T-helper 17 cell (primary cell): ENCODE measurements around the gene NR6A1. TPM values are rescaled to one million over a fixed set of nuclear protein-coding genes. Genes with fewer than 3 reads are reported as not detected.

Experiments
- ATAC-seq: fragments of 150-1000 bp; cut with Tn5 transposase; 2 replicates; pipeline ENCODE4 v1.10.0; 2021; ENCODE audit warnings: mild to moderate bottlenecking, moderate library complexity
- DNase-seq, 3 donors: peaks; one replicate each; pipeline versions ENCODE4 v3.0.0 to v3.0.0-alpha.2; 2020 to 2021
- H3K9me3 ChIP-seq: one replicate; pipeline ENCODE4 v1.7.0; 2013; ENCODE audit warnings: low read length, mild to moderate bottlenecking; ENCODE audit not compliant: control insufficient read depth, poor library complexity, severe bottlenecking
- H3K27ac Mint-ChIP-seq: one replicate; pipeline ENCODE4 v1.8.0; 2022; ENCODE audit warnings: mild to moderate bottlenecking, moderate library complexity, mixed read lengths
- H3K27me3 Mint-ChIP-seq: one replicate; pipeline ENCODE4 v1.8.0; 2022; ENCODE audit warnings: mixed read lengths
- H3K36me3 Mint-ChIP-seq: one replicate; pipeline ENCODE4 v1.8.0; 2022; ENCODE audit warnings: low read depth, mixed read lengths
- H3K4me1 Mint-ChIP-seq: one replicate; pipeline ENCODE4 v1.8.0; 2022; ENCODE audit warnings: mild to moderate bottlenecking, mixed read lengths
- H3K4me3 Mint-ChIP-seq: one replicate; pipeline ENCODE4 v1.8.0; 2022; ENCODE audit warnings: mild to moderate bottlenecking, moderate library complexity, mixed read lengths
- total RNA-seq, 4 donors: library from RNA in 2 of 4; stranded (reverse) in 2 of 4; gene quantifications; one replicate each; pipeline ENCODE4 v1.2.3 and lab custom pipeline; 2022 to 2026

The NR6A1 gene
- total RNA-seq, 2 donors from 2014 or later = 0.08 to 0.22 TPM

- no peak overlapping the region for H3K27ac Mint-ChIP-seq
- no peaks in the 10 kb centered on the region for H3K9me3 ChIP-seq
- H3K4me3 Mint-ChIP-seq = no peak overlapping the region
- DNase-seq (no peak), ATAC-seq (no peak)
- peaks cover 2% of the 10 kb centered on the region for H3K4me1 Mint-ChIP-seq
- H3K27me3 Mint-ChIP-seq = peaks cover 23% of the 10 kb centered on the region
- H3K36me3 Mint-ChIP-seq = peaks cover 3% of the 10 kb centered on the region
These were observed 32.8 kb upstream of the NR6A1 start for GRCh38 chr9:124803911-124804310.

- ATAC-seq (no peak), DNase-seq (no peak)
- H3K4me3 Mint-ChIP-seq = no peak overlapping the region
- H3K27ac Mint-ChIP-seq = no peak overlapping the region
- H3K4me1 Mint-ChIP-seq = peaks cover 2% of the 10 kb centered on the region
- H3K27me3 Mint-ChIP-seq = peaks cover 23% of the 10 kb centered on the region
- H3K9me3 ChIP-seq = no peaks in the 10 kb centered on the region
- no peaks in the 10 kb centered on the region for H3K36me3 Mint-ChIP-seq
These were observed 31.3 kb upstream of the NR6A1 start for GRCh38 chr9:124802426-124802825.

GRCh38 chr9:124801356-124801755, 30.2 kb upstream of the NR6A1 start:
- H3K9me3 ChIP-seq = no peaks in the 10 kb centered on the region
- DNase-seq (no peak), ATAC-seq (no peak)
- peaks cover 2% of the 10 kb centered on the region for H3K4me1 Mint-ChIP-seq
- no peaks in the 10 kb centered on the region for H3K36me3 Mint-ChIP-seq
- no peak overlapping the region for H3K4me3 Mint-ChIP-seq
- no peak overlapping the region for H3K27ac Mint-ChIP-seq
- H3K27me3 Mint-ChIP-seq = peaks cover 22% of the 10 kb centered on the region

GRCh38 chr9:124800306-124801259, 29.5 kb upstream of the NR6A1 start:
- ATAC-seq (peak; percentile 56), DNase-seq (no peak)
- H3K27ac Mint-ChIP-seq = no peak overlapping the region

GRCh38 chr9:124799274-124800006, 28.3 kb upstream of the NR6A1 start:
- DNase-seq (no peak), ATAC-seq (no peak)
- no peaks in the 10 kb centered on the region for H3K9me3 ChIP-seq
- H3K36me3 Mint-ChIP-seq = no peaks in the 10 kb centered on the region
- no peak overlapping the region for H3K4me3 Mint-ChIP-seq
- peaks cover 22% of the 10 kb centered on the region for H3K27me3 Mint-ChIP-seq
- H3K27ac Mint-ChIP-seq = no peak overlapping the region
- H3K4me1 Mint-ChIP-seq = peaks cover 2% of the 10 kb centered on the region

More at GRCh38 chr9:124800306-124801259, 29.5 kb upstream of the NR6A1 start:
- H3K9me3 ChIP-seq = no peaks in the 10 kb centered on the region
- H3K4me1 Mint-ChIP-seq = peaks cover 2% of the 10 kb centered on the region
- H3K36me3 Mint-ChIP-seq = no peaks in the 10 kb centered on the region
- H3K4me3 Mint-ChIP-seq = no peak overlapping the region
- H3K27me3 Mint-ChIP-seq = peaks cover 22% of the 10 kb centered on the region

- peaks cover 2% of the 10 kb centered on the region for H3K4me1 Mint-ChIP-seq
These were observed 26.4 kb upstream of the NR6A1 start for GRCh38 chr9:124797343-124798103.

GRCh38 chr9:124795881-124796431, 24.8 kb upstream of the NR6A1 start:
- Mint-ChIP-seq H3K4me1 (peaks cover 1% of the 10 kb centered on the region), H3K36me3 (no peaks in the 10 kb centered on the region), H3K4me3 (no peak overlapping the region), H3K27me3 (peaks cover 33% of the 10 kb centered on the region), H3K27ac (no peak overlapping the region)
- DNase-seq (no peak), ATAC-seq (no peak)
- H3K9me3 ChIP-seq = no peaks in the 10 kb centered on the region

More at GRCh38 chr9:124797343-124798103, 26.4 kb upstream of the NR6A1 start:
- Mint-ChIP-seq H3K4me3 (no peak overlapping the region), H3K27me3 (peaks cover 32% of the 10 kb centered on the region), H3K27ac (no peak overlapping the region), H3K36me3 (no peaks in the 10 kb centered on the region)
- no peaks in the 10 kb centered on the region for H3K9me3 ChIP-seq
- no peak for ATAC-seq
- DNase-seq = no peak

GRCh38 chr9:124794902-124795491, 23.9 kb upstream of the NR6A1 start:
- H3K36me3 Mint-ChIP-seq = no peaks in the 10 kb centered on the region
- ATAC-seq (no peak), DNase-seq (no peak)
- peaks cover 29% of the 10 kb centered on the region for H3K27me3 Mint-ChIP-seq
- H3K27ac Mint-ChIP-seq = no peak overlapping the region
- no peaks in the 10 kb centered on the region for H3K9me3 ChIP-seq
- no peak overlapping the region for H3K4me3 Mint-ChIP-seq
- H3K4me1 Mint-ChIP-seq = no peaks in the 10 kb centered on the region

GRCh38 chr9:124793015-124793541, 22.0 kb upstream of the NR6A1 start:
- Mint-ChIP-seq H3K36me3 (no peaks in the 10 kb centered on the region), H3K4me3 (no peak overlapping the region), H3K27me3 (peaks cover 23% of the 10 kb centered on the region)

GRCh38 chr9:124792257-124793014, 21.3 kb upstream of the NR6A1 start:
- Mint-ChIP-seq H3K4me3 (no peak overlapping the region), H3K27me3 (peaks cover 18% of the 10 kb centered on the region), H3K4me1 (no peaks in the 10 kb centered on the region), H3K27ac (no peak overlapping the region), H3K36me3 (no peaks in the 10 kb centered on the region)
- DNase-seq (no peak), ATAC-seq (no peak)
- no peaks in the 10 kb centered on the region for H3K9me3 ChIP-seq

More at GRCh38 chr9:124793015-124793541, 22.0 kb upstream of the NR6A1 start:
- no peak overlapping the region for H3K27ac Mint-ChIP-seq
- no peak for ATAC-seq
- DNase-seq = no peak
- H3K9me3 ChIP-seq = no peaks in the 10 kb centered on the region
- H3K4me1 Mint-ChIP-seq = no peaks in the 10 kb centered on the region

- Mint-ChIP-seq H3K36me3 (no peaks in the 10 kb centered on the region), H3K4me3 (no peak overlapping the region), H3K27me3 (peaks cover 24% of the 10 kb centered on the region), H3K27ac (no peak overlapping the region), H3K4me1 (no peaks in the 10 kb centered on the region)
- no peaks in the 10 kb centered on the region for H3K9me3 ChIP-seq
- DNase-seq (no peak), ATAC-seq (no peak)
These were observed 19.8 kb upstream of the NR6A1 start for GRCh38 chr9:124790801-124791505.
